Measurements from ENCODE around the gene ITPKB. TPM values are rescaled to one million over a fixed set of nuclear protein-coding genes. Genes with fewer than 3 reads are reported as not detected.

ITPKB gene
- polyA plus RNA-seq, 2 donors: 6.5 to 8.1 TPM

DNA sequence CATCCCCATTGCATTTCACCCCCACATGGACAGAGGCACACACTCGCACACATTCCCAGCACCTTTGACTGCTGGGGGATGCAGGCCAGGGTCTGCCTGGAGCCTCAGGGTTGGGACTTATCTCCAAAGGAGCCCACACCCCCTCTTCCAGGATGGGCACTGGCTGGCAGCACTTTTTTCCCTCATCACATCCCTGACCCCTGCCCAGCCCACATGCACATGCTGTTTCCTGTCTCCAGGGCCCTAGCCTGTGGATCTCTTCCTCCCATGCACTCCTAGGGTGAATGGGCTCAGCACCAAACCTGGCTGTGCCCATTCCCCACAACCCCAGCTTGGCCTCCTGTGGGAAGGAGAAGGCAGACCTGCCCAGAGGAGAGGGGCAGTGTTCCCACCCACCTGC is 131.3 kb downstream of the ITPKB start:
- no peaks in the 10 kb centered on the region for H3K27me3 ChIP-seq (ENCODE audit: control insufficient read depth in 1 of 2, insufficient read depth in 2 of 2, low read length in 2 of 2)
- no peak overlapping the region for H3K4me3 ChIP-seq (ENCODE audit: low read depth in 1 of 2, low read length in 2 of 2)

DNA sequence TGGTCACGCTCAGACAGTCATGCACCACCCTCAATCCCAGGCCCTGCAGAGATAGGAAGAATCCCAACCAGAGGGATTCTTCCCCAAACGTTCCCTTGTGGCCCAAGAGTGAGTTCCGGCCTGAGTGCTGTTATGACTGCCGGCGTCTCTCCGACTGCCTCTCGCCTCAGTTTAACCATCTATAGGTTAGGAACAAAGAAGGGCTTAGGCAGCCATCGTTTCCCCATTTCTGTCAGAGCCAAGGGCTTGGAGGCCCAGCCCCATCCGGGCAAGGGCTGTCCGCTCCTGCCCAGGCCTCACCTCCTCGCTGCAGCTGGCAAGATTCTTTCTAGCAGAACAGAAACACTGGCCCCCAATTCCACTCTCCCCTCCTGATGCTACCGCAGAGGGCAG is 131.8 kb downstream of the ITPKB start:
- H3K27ac ChIP-seq (ENCODE audit: low read depth in 2 of 2, low read length in 1 of 2): no peak overlapping the region
- H3K9me3 ChIP-seq (ENCODE audit: control insufficient read depth in 2 of 2, insufficient read depth in 1 of 2, low read depth in 1 of 2, low read length in 1 of 2): no peaks in the 10 kb centered on the region
- H3K27me3 ChIP-seq (ENCODE audit: control insufficient read depth in 1 of 2, insufficient read depth in 2 of 2, low read length in 2 of 2): no peaks in the 10 kb centered on the region
- no peaks in the 10 kb centered on the region for H3K36me3 ChIP-seq (ENCODE audit: control insufficient read depth in 2 of 2, insufficient read depth in 2 of 2, low read length in 1 of 2)
- peaks cover 6% of the 10 kb centered on the region in 2 donors for H3K4me1 ChIP-seq (ENCODE audit: control insufficient read depth in 2 of 2, insufficient read depth in 2 of 2, low read length in 1 of 2)
- 94% methylated on average over 12 of the region's 12 CpGs for WGBS, 2 donors
- no peak overlapping the region for H3K4me3 ChIP-seq (ENCODE audit: low read depth in 1 of 2, low read length in 2 of 2)

More for the DNA sequence above, 131.3 kb downstream of the ITPKB start:
- Histone ChIP-seq H3K27ac (ENCODE audit: low read depth in 2 of 2, low read length in 1 of 2) (no peak overlapping the region), H3K36me3 (ENCODE audit: control insufficient read depth in 2 of 2, insufficient read depth in 2 of 2, low read length in 1 of 2) (no peaks in the 10 kb centered on the region), H3K9me3 (ENCODE audit: control insufficient read depth in 2 of 2, insufficient read depth in 1 of 2, low read depth in 1 of 2, low read length in 1 of 2) (no peaks in the 10 kb centered on the region), H3K4me1 (ENCODE audit: control insufficient read depth in 2 of 2, insufficient read depth in 2 of 2, low read length in 1 of 2) (peaks cover 3 to 6% of the 10 kb centered on the region in 2 donors)
- WGBS, 2 donors: 93 to 97% methylated on average over 1 of the region's 1 CpG

DNA sequence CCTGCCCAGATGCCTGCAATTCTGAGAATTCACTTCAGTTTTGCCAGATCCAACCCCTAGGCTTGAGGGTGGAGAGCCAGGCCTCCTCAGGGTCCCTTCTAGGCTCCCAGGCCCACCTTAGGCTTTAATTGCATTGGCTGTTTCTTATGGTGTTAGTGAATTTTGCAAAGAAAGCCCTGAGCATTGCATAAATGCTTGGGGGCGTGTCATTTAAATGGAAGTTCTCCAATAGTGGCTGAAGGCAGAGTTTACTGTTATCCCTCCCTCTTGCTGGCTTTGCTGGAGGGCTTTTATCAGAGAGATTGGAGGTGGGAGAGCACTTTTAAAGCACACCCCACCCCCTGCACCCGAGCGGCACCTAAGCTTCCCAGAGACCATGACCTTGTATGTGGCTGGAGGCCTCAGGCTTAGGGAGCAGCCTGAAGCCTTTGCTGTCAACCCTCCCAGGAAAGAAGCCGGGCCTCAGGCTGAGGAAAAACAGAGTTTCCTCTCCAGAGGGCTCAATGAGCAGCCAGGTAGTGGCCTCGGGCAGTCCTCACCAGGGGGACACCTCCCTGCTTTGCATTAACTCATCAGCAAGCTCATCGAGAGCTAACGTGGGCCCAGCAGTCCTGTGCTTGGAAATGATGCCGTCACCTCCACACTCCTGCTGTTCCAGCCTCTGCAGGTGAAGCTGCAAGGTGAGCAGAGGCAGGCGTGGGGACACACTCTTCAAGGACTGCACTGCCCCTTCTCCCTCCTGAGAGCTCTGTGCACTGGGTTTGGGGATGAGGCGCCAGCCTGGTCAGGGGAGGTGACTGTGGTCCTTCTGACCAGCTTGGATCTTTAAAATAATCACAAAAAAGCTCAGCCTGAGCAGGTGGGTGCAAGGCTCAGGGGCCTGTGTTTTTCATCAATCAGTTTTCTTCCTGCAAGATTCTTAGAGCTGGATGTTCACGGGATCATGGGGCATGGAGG is 132.5 kb downstream of the ITPKB start:
- H3K27ac ChIP-seq (ENCODE audit: low read depth in 2 of 2, low read length in 1 of 2): no peak overlapping the region
- H3K36me3 ChIP-seq (ENCODE audit: control insufficient read depth in 2 of 2, insufficient read depth in 2 of 2, low read length in 1 of 2): no peaks in the 10 kb centered on the region
- WGBS, 2 donors: 85 to 87% methylated on average over 11 of the region's 11 CpGs
- no peaks in the 10 kb centered on the region for H3K9me3 ChIP-seq (ENCODE audit: control insufficient read depth in 2 of 2, insufficient read depth in 1 of 2, low read depth in 1 of 2, low read length in 1 of 2)
- H3K27me3 ChIP-seq (ENCODE audit: control insufficient read depth in 1 of 2, insufficient read depth in 2 of 2, low read length in 2 of 2): no peaks in the 10 kb centered on the region
- H3K4me1 ChIP-seq (ENCODE audit: control insufficient read depth in 2 of 2, insufficient read depth in 2 of 2, low read length in 1 of 2): peaks cover 6 to 8% of the 10 kb centered on the region in 2 donors
- H3K4me3 ChIP-seq (ENCODE audit: low read depth in 1 of 2, low read length in 2 of 2): no peak overlapping the region

DNA sequence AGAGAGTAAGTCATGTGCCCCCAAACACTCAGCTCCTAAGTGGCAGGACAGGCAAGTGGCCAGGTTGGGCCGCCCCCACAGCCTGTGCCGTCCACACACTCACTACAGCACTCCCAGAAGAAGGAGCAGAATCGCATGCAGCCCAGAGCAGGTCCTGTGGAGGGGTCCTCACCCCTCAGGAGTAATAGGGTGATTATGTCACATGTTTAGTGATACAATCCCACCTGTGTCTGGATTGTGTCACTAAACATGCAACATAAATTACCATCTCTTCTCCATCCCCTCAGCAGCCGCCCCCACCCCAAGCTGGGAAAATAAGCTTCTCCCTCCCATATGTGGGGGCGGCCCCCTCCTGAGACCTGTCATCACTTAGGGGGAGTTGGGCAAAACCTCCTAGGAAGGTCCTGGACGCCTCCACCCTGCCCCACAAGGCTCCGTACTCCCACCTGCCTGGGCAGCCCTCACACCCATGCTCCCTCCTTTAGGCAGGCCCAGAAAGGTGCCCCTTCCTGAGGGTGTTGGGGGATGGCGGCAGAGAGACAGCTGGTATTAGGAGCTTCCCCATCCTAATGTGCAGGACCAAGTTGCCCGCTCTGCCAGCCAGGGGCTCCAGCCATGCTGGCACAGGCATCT is 133.6 kb downstream of the ITPKB start:
- H3K4me1 ChIP-seq (ENCODE audit: control insufficient read depth in 2 of 2, insufficient read depth in 2 of 2, low read length in 1 of 2): peaks cover 6 to 8% of the 10 kb centered on the region in 2 donors
- no peaks in the 10 kb centered on the region for H3K27me3 ChIP-seq (ENCODE audit: control insufficient read depth in 1 of 2, insufficient read depth in 2 of 2, low read length in 2 of 2)
- no peaks in the 10 kb centered on the region for H3K36me3 ChIP-seq (ENCODE audit: control insufficient read depth in 2 of 2, insufficient read depth in 2 of 2, low read length in 1 of 2)
- no peak overlapping the region for H3K4me3 ChIP-seq (ENCODE audit: low read depth in 1 of 2, low read length in 2 of 2)
- no peaks in the 10 kb centered on the region for H3K9me3 ChIP-seq (ENCODE audit: control insufficient read depth in 2 of 2, insufficient read depth in 1 of 2, low read depth in 1 of 2, low read length in 1 of 2)
- 88 to 93% methylated on average over 9 of the region's 9 CpGs for WGBS, 2 donors
- H3K27ac ChIP-seq (ENCODE audit: low read depth in 2 of 2, low read length in 1 of 2): no peak overlapping the region

DNA sequence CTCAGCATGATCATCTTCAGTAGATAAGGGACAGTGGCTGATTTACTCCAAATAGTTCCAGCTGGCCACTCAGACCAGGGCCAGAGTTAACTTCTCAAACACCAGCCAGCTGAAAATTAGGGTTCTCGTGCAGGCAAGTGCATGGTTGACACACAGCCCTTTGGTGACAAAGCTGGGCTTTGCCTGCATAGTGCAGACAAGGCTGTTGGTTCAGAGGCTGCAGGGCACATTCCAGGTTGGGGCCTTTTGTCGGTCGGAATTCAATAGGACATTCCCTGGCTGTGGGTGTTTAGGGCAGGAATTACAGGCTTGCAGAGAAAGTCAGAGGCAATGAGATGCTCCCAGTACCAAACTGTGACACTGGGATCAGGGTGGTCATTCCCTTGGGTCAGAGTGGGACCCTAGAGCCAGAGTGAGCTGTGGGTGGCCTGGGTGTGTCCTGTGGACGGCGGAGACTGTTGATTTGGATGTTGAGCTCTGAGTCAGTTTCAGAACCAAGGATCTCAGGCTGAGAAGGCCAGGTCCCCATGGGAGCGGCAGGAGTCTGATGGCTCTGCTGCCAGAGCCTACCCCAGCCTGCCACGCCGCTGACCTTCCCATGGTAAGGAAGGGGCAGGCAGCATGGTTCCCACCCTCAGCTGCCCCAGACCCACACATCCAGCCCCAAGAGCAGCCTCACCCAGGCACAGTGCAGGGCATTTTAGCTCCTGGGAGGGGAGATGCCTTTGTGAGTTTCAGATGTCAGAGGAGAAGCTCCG is 134.3 kb downstream of the ITPKB start:
- no peaks in the 10 kb centered on the region for H3K36me3 ChIP-seq (ENCODE audit: control insufficient read depth in 2 of 2, insufficient read depth in 2 of 2, low read length in 1 of 2)
- H3K27me3 ChIP-seq (ENCODE audit: control insufficient read depth in 1 of 2, insufficient read depth in 2 of 2, low read length in 2 of 2): no peaks in the 10 kb centered on the region
- no peak overlapping the region for H3K4me3 ChIP-seq (ENCODE audit: low read depth in 1 of 2, low read length in 2 of 2)
- WGBS, 2 donors: 70 to 75% methylated on average over 9 of the region's 9 CpGs
- H3K27ac ChIP-seq (ENCODE audit: low read depth in 2 of 2, low read length in 1 of 2): peak overlapping the region in 1 of 2 donors; percentile 17
- H3K4me1 ChIP-seq (ENCODE audit: control insufficient read depth in 2 of 2, insufficient read depth in 2 of 2, low read length in 1 of 2): peaks cover 5 to 6% of the 10 kb centered on the region in 2 donors
- H3K9me3 ChIP-seq (ENCODE audit: control insufficient read depth in 2 of 2, insufficient read depth in 1 of 2, low read depth in 1 of 2, low read length in 1 of 2): no peaks in the 10 kb centered on the region

DNA sequence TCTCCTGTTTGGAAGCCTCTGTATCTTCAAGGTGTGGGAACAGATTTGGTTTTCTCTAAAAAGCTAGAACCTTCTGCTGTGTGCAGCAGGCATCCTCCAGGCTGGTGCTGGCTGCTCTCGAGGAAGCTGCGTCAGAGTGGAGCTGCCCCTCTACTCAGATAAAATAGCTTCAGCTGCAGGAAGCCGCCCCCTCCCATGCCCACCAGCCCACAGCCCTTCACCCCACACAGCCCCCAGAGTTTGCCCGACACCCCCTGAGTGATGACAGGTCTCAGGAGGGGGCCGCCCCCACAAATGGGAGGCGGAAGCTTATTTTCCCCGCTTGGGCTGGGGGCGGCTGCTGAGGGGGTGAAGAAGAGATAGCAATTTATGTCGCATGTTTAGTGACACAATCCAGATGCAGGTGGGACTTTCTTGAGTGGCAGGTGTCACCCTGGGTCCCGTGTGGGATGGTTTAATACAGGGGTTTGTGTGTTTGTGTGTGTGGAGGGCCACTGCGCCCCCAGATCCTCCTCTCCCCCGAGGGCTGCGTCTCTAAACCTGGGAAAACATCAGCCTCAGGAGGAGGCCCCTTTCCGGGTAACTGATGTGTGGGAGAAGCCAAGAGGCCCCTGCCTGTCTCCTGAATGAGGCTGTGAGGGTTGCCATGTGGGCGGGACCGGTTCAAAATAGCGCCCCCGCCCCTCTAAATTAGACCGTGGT is 135.1 kb downstream of the ITPKB start:
- Histone ChIP-seq H3K27ac (ENCODE audit: low read depth in 2 of 2, low read length in 1 of 2) (peak overlapping the region in 1 of 2 donors; percentile 62), H3K27me3 (ENCODE audit: control insufficient read depth in 1 of 2, insufficient read depth in 2 of 2, low read length in 2 of 2) (no peaks in the 10 kb centered on the region), H3K36me3 (ENCODE audit: control insufficient read depth in 2 of 2, insufficient read depth in 2 of 2, low read length in 1 of 2) (no peaks in the 10 kb centered on the region), H3K4me1 (ENCODE audit: control insufficient read depth in 2 of 2, insufficient read depth in 2 of 2, low read length in 1 of 2) (peaks cover 5 to 6% of the 10 kb centered on the region in 2 donors), H3K4me3 (ENCODE audit: low read depth in 1 of 2, low read length in 2 of 2) (no peak overlapping the region), H3K9me3 (ENCODE audit: control insufficient read depth in 2 of 2, insufficient read depth in 1 of 2, low read depth in 1 of 2, low read length in 1 of 2) (no peaks in the 10 kb centered on the region)
- 68 to 74% methylated on average over 19 of the region's 19 CpGs for WGBS, 2 donors

DNA sequence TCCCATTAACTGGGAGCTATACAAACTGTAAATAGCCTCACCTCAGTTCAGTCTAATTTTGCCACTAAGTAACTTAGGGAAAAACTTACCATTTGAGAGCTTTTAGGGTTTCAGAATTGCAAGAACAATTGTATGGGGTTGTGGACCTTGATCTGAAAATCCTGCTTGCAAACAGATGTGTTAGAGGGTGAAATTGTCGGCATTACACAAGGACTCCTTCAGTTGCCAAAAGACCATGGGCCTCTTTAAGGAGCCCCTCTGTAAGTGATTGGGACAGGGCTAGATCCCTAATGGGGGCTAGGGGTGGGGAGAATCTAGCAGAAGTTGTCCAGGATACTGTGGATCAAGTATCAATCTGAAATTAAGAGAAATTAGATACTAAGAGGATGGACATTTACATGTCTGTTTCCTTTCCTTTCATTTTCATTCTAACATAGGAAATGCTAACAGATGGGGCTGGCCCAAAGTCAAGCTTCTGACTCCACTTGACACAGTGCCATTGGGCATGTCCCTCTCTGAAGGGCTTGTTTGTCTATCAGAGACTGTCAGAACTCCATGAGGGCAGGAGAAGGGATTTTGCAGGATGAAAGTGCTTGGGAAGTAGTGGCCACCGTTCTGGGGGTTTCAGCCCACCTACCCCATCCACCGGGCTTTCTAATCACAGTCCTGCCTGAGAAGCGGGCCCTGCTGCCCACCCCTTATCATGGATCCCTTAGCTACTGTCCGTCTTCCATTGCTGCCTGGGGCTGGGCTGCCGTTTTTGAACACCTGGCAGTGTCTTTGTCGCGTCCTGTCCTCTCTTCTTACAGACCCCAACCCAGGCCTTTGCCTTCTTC is 135.8 kb downstream of the ITPKB start:
- H3K4me3 ChIP-seq (ENCODE audit: low read depth in 1 of 2, low read length in 2 of 2): no peak overlapping the region
- H3K4me1 ChIP-seq (ENCODE audit: control insufficient read depth in 2 of 2, insufficient read depth in 2 of 2, low read length in 1 of 2): peaks cover 5 to 6% of the 10 kb centered on the region in 2 donors
- H3K36me3 ChIP-seq (ENCODE audit: control insufficient read depth in 2 of 2, insufficient read depth in 2 of 2, low read length in 1 of 2): no peaks in the 10 kb centered on the region
- H3K9me3 ChIP-seq (ENCODE audit: control insufficient read depth in 2 of 2, insufficient read depth in 1 of 2, low read depth in 1 of 2, low read length in 1 of 2): no peaks in the 10 kb centered on the region
- no peaks in the 10 kb centered on the region for H3K27me3 ChIP-seq (ENCODE audit: control insufficient read depth in 1 of 2, insufficient read depth in 2 of 2, low read length in 2 of 2)
- H3K27ac ChIP-seq (ENCODE audit: low read depth in 2 of 2, low read length in 1 of 2): peak overlapping the region; percentile 57 to 62
- WGBS, 2 donors: 37 to 44% methylated on average over 8 of the region's 8 CpGs

DNA sequence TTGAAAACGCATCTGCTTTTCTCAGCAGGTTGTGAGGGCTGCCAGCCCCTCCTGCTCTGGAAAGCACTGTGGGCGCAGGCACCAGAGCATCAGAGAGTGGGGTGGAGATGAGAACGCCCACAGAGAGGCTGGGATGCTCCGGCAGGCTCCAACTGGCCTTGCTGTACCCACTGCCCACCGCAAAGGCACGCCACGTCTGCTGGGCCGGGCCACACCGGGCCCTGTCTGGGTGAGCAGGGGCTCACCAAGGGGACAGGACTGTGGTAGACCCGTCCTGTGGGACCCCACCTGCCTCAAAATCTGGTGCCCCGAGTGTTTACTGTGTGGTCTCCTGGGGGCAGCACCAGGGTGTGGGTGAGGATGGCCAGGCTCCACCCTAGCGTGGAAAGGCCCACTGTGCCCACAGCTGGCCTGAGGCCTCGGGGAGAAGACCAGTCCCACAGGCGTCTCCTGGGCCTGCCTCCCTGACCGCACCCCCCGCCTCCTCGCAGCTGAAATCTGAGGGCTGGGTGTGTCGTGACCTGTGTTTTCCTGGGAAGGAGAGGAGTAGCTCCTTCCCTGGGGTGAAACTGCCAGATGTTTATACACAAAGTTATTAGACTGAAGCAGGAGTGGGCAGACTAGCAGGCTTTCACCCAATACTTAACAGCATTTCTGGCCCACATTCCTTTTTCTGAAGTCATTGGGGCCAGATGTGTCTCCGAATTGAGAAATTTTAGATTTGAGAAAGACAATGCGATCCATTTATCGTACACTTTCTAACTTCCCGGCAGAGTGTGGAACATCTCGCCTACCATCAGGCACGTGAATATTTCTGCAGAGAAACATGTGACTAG is 136.7 kb downstream of the ITPKB start:
- H3K27ac ChIP-seq (ENCODE audit: low read depth in 2 of 2, low read length in 1 of 2): peak overlapping the region; percentile 57 to 62
- 60 to 61% methylated on average over 24 of the region's 24 CpGs for WGBS, 2 donors
- no peak overlapping the region for H3K4me3 ChIP-seq (ENCODE audit: low read depth in 1 of 2, low read length in 2 of 2)
- H3K4me1 ChIP-seq (ENCODE audit: control insufficient read depth in 2 of 2, insufficient read depth in 2 of 2, low read length in 1 of 2): peaks cover 5 to 6% of the 10 kb centered on the region in 2 donors
- no peaks in the 10 kb centered on the region for H3K9me3 ChIP-seq (ENCODE audit: control insufficient read depth in 2 of 2, insufficient read depth in 1 of 2, low read depth in 1 of 2, low read length in 1 of 2)
- no peaks in the 10 kb centered on the region for H3K36me3 ChIP-seq (ENCODE audit: control insufficient read depth in 2 of 2, insufficient read depth in 2 of 2, low read length in 1 of 2)
- no peaks in the 10 kb centered on the region for H3K27me3 ChIP-seq (ENCODE audit: control insufficient read depth in 1 of 2, insufficient read depth in 2 of 2, low read length in 2 of 2)

Measured in esophagus (tissue), 2 donors.